Mesenteric fat pad (tissue), 1 donor: ENCODE data around the gene CMTM8. TPM values are rescaled to one million over a fixed set of nuclear protein-coding genes. Genes with fewer than 3 reads are reported as not detected.

ENCODE experiments used
- DNase-seq: peaks from one replicate; pipeline ENCODE4 v3.0.0-alpha.2; 2020; ENCODE audit warnings: low spot score
- total RNA-seq: library from RNA; stranded (reverse); fragmentation: NEBNext Ultra II Directional; extraction: Animal tissue kit (Norgen Biotek cat#: 25700); gene quantifications from one replicate; pipeline ENCODE4 v1.2.1, GENCODE V29; 2021
- donor health status: DM: yes; HTN: yes; CAD: no.

CMTM8 gene
- total RNA-seq, 1 donor from 2014 or later: 5.6 TPM

DNA sequence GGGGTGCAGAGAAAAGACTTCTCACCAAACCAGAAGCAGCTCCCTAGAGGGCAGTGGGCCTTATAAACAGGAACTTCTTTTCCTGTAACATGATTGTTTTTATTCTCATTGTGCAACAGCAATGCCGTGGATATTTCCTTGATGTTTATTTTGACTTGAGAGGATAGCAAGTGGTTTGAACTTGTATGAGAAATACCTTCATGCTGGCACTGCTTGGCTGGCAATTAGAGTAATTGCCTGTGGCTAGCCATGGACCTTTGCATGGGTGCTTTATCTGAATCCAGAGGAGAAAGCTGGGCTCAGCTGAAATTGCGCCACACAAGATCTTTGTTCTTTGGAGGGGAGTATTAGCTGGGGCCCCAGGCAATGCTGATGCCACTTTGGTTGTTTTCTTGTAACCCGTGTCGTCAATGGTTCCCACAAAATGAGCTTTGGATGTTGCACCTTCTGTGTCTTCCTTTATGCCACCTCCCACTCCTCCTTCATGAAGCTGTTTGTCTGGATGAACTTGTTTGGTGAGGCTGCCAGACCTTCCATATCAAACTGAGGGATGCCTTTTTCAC is 37.9 kb downstream of the CMTM8 start:
- DNase-seq: no peak

DNA sequence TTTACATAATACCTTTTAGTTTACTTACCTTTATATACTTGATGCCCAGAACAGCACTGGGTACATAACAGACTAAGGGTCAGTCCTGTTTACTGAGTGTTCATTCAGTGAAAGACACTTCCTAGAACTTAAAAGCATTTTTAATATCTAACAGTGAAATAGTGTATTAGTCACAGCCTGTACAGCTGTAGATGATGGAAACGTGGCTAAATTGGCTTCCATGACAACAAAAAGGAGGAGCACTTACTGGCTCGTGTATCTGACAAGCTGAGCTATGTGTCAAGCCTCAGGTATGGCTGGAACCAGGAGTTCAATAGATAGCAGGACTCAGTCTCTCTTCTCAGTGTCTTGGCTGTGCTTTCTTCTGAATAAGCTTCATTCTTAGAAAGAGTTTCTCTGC is 40.2 kb downstream of the CMTM8 start:
- DNase-seq: no peak

DNA sequence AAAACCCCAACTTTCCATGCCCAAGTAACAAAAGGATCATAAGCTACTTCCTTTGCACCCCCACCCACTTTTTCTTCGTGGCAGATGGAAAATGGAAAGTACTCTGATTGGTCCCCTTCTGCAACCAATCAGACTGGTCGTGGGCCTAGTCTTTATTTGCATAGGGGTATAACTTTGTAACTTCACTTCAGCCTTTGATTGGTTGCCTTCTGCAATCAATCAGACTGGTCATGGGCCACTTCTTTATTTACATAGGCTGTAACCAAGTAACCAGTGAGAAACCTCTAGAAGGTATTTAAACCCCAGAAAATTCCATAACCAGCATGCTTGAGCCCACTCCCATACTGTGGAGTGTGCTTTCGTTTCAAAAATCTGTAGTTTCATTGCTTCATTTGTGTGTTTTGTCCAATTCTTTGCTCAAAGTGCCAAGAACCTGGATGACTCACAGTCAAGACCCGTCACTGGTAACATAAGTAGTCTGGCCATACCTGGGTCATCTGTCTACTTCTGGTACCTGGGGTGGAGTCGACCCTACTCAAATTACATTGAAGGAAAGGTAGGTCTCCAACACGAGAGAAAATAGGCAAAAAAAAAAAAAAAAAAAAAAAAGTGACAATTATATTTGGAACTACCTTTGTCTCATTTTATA is 41.9 kb downstream of the CMTM8 start:
- DNase-seq: no peak

DNA sequence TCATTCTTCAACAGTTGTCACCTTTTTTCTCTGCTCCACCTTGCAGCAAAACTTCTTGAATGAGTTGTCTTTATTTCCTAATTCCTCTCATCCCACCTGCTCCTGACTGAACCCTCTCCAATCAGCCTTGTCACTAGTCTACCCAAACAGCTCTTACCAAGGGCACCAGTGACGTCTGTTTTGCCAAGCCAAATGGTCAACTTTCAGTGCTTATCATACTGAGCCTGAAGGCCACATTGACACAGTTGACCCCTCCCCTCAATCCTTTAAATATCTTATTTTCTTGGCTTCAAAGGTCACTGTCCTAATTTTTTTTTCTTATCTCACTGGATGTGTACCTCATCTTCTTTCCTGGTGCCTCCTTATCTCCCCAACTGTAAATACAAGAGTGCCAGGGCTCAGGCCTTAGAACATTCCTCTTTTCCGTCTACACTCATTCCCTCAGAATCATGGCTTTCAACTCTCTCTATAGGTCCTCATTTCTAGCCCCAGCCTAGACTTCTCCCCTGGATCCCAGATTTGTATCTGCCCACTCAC is 43.2 kb downstream of the CMTM8 start:
- DNase-seq: no peak

DNA sequence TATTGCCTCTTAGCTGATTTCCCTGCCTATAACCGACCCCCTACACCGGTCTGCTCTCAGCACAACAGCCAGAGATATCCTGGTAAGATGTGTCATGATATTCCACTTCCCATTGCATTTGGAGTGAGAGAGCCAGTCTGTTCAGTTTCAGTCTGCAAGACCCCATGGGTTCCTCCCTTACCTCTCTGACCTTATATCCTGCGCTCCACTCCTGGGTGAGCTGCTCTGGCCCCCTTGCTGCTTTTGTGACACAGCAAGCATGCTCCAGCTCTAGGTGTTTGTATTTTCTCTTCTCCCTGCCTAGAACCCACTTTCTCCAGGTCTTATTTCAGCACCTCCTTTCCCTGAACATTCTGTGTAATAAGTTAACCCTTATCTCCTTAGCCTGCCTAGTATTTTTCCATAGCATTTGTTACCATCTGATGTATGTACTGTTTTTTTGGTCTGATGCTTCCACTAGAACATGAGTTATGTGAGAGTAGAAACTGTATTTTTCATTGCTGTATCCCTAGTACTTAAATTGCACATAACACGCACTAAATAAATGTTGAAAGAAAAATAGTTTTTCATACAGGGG is 44.2 kb downstream of the CMTM8 start:
- DNase-seq: no peak

DNA sequence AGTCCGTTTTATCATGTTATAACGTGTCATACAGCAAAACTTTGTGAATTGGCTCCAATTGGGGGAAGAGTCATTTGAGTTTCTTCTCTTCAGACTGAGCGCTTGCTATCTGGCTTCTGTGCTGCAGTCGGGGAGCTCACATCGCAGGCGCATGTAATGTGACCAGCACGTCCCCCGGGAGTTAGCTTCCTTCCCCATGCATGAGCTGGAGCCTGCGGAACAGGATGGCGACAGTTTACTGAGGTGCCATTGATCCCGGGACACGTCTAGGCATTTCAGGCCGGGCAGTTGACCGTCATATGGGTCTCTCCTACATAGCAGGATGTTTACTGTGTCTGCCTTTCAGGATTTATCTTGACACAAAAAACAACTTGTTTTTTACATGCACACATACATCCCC is 44.8 kb downstream of the CMTM8 start:
- DNase-seq: no peak

DNA sequence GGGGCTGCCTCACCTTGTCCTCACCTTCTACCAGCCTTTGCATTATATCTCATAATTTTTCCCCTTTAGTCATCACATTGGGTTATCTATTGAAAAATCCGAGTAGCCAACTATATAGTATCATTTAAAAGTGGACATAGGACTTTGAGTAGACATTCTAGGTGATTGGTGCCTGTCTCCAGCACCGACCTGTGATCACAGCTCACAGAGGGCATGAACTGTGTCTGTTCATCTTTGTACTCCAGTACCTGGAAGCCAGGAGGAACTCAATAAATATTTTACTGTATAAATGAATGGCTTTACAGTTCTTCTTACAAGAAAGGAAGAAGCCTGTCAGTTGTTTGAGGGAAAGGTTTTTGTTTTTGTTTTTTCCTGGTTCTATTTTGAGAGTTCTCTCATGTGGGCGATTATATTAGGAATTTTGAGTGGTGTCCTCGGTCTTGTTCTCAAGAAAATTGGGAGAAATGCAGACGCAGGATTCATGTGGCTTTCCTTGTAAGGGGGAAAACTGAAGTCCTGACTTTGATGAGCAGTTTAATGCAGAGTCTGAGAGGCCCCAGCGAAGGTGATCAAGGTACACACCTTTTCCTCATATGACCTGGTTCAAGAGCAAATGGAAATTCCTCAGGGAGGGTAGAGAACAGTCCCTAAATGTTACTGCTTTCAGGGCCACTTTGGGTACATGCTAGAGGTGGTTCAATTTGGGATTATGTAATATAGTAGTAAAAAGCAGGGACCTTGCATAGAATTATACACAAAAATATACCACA is 46.1 kb downstream of the CMTM8 start:
- no peak for DNase-seq

DNA sequence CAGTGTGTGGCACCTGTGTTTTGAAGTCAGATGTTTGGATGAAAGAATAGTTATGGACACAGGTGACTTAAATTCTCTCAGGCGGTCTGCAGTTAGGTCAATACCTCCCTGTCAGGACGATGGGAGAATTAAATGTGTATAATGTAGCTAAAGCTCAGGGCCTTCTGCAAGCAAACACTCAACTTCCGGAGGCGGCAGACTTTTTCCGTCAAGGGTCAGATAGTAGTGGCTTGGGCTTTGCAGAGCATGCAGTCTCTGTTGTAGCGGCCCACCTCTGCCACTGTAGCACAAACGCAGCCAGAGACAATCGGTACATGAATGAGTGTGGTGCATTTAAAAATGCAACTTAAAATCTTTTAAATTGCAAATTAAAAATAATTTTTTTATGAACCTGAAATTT is 47.4 kb downstream of the CMTM8 start:
- no peak for DNase-seq

DNA sequence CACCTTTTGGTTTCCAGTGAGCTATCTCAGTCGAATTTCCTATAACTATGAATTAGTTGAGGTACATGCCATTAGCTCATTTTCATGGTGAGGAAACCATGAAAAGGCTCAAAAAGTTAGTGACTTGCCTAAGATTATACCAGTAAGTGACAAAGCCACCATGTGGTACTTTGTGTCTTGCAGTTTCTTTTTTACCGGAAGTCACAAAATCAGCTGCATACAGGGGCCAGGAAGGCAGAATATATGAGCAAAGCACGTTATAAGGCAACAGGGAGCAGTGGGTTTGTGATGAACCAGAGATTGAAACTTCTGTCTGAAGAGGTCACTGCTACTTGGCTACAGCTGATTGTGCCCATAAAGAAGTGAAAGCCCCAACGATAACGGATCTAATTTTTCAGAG is 50.3 kb downstream of the CMTM8 start:
- no peak for DNase-seq

DNA sequence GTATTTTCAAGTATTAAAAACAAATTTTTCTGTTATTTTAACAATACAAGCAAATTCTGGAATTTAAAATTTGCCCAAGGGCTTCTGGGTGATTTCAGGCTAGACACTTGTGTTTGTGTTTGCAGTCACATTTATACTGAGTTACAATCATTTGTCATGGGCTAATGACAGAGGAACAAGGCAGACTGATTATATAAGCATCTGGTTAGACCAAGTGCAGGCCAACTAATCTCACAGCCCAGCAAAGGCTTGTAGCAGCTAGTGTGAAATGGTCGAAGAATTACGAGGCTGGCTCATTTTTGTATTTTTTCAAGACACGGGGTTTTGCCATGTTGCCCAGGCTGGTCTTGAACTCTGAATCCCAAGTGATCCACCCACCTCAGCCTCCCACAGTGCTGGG is 52.1 kb downstream of the CMTM8 start:
- no peak for DNase-seq

DNA sequence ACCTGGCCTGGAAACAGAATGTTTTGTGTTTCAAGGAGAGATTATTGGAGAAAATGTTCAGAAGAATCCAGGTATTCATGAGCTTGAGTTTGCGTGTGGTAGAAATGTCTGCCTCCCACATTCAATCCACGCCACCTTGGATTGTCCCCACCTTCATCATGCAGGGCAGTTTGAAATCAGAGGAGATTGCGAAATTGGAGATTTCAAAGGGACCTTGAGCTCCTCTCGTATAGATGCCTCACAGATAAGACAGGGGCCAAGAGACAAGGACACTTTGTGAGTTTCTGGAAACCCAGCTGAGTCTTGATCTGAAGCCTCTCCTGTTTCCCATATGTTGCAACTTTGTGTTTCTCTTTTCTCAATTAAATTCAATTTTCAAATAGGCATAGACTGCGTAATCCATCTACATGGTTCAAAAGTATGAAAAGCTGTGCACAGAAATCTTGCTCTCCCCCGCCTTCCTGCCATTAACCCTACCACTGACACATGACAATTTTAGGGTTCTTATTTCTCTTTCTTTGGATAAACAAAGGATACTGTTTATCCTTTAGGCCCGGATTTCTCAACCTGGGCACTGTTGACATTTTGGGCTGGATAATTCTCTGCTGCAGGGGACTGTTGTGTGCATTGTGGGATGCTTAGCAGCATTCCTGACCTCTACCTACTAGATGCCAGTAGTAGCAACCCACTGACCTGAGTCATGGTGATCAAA is 53.8 kb downstream of the CMTM8 start:
- DNase-seq: no peak

DNA sequence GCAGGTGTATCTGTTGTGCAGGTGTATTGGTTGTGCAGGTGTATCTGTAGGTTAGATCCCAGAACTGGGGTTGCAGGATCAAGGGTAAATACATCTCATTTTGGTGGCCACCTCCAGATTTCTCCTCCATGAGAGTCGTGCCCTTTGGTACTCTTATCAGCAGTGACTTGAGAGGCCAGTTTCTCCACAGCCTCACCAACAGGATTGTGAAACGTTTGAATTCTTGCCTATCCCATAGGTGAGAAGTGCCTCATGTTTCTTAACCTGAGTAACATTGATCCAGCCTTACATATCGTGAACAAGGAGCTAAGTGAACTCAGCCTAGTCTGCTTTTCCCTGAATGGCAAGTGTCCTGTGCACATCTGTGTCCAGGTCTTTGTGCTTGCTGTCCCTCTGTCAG is 55.4 kb downstream of the CMTM8 start:
- DNase-seq: no peak

DNA sequence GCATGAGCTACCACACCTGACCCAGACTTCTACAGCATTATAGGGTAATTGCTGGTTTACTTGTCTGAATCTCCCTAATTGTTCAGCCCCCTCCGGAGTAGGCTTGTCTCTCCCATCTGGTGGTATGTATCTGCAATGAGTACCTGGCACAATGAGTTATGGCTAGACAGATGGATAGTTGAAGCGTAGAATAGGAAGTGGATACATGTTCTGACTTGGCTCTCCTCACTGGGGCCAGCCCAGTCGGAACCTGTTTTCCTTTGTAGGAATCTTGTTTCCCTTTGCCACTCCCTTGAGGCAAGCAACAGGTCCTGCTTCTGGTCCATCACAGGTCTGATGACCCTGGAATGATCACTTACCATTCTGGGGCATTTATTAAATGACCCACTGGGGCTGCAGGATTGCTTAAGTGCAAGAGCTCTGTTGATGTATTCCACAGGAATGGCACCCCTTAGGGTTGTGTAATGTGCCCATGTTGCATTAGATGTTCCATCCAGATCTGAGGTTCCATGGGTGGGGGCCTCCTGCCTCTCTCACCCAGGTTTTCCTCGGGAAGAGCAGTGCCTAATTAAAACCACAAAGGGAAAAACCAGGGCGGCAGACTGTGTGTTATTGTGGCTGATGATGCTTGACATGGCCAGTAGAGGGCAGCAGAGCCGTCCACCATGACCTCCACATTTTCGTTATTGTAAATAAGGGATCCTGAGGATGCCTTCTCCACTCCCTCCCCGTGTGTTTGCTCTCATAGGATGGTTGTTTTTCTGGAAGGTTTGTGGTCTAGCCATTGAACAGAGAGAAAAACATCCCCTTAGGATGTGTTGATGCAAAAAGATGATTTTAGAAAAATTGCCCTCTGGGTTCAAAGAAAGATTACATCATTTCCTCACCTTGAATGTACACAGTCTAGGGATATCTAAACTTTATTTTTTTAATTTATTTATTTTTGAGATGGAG is 58.0 kb downstream of the CMTM8 start:
- no peak for DNase-seq

DNA sequence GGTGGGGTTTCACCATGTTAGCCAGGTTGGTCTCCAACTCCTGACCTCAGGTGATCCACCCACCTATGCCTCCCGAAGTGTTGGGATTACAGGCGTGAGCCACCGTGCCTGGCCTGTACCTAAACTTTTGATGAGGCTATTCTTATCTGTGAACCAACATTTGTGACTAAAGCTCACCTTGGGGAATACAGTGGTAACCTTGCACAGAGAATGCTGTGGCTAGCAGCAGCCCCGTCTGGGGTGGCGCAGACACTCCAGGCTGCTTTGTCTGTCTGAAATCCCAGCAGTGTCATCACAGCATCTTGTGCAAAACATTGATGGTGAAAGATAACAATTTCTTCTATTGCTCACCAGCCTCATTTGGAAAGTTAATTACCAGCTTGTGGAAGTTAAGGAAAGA is 58.9 kb downstream of the CMTM8 start:
- DNase-seq: no peak

DNA sequence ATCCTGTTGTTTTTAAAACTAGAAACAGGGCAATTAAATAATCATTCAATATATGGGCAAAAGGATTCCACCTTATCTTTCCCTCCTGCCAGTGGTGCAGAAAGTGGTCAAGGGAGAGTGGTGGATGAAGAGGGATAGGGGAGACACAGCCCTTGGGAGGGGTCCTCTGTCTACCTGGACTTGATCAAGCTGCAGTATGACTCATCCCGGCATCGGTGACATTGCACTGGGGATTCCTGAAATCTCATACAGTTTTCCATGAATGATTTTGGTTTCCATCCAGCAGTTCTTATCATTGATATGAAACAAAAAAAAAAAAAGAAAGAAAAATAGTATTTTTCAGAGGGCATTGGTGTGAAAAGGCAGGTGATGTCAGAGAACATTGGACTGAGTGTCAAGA is 62.9 kb downstream of the CMTM8 start:
- no peak for DNase-seq

DNA sequence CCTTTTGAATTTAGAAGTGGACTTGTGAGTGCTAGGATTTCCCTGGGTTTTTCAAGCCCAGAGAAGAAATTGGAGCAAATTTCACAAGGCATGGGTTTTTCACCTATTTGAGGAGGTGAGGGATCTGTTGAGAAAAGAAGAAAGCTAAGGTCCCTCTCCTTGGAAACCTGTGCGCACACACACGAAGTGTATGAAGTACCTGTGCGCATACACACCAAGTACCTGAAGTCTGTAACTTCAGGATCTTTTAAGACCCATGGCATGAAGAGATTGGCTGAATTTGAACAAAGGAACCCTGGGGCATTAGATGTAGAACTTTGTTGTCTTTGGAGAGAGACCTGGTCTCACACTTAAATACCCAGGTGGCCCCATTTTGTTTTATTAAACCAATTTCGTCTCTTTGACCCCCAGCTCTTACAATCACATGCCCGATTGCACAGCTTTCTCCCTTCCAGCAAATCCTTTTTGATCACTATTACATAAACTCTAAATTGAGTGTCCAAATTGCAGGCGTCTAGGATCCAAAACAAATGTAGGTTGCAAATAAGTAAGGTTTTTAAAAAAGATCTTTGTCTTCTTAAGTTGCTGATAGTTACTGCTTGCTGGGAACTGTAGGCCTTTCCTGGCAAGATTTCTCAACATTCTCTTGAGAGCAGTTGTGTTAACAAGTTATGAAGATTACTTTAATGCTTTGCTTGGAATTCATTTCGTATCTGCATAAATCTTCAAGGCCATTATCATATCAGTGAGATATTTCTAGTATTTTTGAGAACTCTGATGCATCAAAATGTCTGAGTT is 64.3 kb downstream of the CMTM8 start:
- DNase-seq: no peak

DNA sequence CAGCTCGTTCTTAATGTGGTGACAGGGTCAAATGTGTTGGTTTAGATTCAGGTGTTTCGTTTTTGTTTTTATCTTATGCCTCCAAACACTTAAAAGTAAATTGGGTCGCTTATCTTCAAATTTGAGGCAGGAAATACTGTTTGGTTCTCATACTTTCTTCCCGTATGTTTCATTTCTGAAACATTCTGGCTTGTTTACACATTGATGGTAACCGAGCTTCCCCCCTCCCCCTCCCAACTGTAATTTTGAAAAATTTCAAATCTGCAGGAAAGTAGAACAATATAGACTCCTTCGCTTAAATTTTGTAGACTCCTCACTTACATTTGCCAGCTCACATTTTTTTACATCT is 64.9 kb downstream of the CMTM8 start:
- DNase-seq: no peak

DNA sequence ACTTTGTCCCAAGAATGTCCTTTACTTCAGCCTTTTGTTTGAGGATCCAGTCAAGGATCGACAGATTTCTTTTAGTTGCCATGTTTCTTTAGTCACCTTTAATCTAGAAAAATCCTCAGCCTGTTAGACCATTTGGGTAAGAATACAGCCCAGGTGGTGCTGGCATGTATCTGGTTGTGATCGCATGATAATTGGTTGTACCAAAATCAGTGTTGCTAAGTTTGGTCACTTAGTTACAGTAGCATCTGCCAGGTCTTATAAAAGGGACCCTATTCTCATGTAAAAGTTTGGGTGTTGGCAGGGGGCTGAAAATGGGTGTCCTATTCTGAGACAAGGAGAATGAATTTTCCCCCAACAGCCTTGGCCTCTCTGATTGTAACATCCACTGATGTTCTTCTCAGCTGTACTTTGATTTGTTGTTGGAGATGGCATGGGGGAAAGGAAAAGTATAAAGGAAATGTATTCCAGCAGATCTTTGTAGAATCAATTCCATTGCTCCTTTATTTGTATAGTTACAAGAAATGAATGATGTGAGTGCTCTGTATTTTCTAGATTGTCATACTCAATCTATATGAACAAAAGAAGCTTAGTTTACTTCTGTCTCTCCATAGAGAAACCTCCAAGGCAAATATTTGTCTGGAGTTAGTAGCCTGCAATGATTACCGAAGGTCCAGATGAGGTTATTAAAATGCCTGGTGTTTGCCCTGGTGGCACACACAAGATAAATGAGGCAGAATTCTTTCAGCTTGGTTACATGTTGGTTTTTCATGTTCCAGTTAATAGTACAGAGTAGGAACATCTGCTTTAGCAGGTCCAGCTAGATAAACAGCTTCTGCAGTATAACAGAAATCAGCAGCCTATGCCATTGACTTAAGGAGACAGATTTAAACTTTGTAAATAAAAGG is 65.7 kb downstream of the CMTM8 start:
- DNase-seq: no peak
